GM18858 (cell line): ENCODE measurements around the gene SPATS2.

ENCODE experiments used
- ATAC-seq: cut with Tn5 transposase; IDR thresholded peaks from one replicate; pipeline ENCODE4 v1.9.1; 2021; ENCODE audit not compliant: unreplicated experiment

The SPATS2 gene

DNA sequence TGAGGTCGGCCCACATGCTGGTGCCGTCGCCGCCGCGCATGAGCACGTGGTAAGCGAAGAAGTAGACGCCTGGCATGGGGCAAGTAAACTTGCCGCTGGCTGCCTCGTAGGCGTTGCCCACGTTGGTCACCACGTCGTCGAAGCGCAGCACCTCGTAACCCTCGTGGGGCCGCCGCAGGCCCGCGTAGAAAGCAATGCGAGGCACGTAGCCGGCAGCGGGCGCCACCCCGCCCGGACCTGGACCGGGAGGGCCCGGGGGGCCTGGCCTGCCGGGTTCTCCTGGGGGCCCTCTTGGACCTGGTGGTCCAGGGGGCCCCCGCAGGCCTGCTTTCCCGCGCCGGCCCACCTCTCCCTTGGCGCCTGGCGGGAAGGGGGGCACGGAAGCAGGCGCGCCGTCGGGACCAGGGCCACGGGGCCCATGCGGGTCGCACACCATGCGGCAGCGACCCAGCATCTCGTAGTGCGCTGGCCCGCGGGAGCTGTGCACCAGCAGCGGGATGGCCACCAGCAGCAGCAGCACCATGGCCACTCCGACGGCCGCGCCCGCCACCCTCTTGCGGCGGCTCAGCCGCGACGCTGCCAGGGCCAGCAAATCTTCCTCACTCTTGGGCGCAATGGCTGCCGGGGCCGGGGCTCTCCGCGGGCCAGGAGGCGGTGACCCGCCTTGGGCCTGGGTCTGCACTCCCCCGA is 31.2 kb upstream of the SPATS2 start:
- ATAC-seq, result no peak

DNA sequence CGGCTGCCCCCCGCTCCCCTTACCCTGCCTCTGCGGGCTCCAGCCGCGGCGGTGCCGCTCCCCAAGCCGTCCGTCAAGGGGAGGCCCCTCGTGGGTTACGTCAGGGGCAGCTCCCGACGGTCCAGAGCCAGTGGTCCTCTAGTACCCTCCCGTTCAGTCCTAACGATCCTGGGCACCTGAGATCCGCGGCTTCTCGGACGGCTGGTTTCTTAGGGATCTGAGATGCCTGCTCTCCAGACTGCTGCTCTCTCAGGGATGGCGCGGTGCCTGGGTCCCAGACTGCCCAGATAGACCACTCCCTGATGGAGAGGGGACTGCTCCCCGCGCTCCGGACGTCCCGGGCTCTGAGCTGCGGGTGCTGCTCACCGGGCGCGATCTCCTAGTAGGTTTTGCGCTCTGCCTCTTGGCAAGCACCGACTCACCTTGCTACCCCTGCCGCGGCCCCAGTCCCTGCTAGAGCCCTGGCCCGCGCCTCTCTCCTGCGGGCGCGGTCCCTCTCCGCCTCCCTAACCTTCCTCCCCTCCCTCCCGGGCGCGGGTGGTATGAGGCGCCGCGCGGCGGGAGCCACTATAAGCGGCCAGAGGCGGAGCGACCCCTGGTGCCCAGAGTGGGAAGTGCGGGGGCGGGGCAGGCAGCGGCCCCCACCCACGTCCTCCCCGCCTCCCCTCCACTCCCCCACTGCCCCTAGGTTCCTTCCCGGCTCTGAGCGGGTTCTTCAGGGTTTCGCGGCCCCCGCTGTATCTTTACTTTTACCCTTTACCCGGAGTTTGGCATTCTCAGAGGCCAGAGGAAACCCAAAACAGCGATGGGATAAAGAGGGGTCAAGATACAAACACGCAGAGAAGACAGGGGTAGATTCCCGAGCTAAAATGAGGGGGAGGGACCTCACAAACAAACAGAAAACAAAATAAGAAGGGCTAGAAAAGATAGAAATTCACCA is 30.3 kb upstream of the SPATS2 start, which contains the start of gene C1QL4:
Gene C1QL4, minus strand, starts transcription at position 544 of the 940 bp plus-strand sequence. CDS start 711 bp downstream, outside the sequence.
- no peak for ATAC-seq

DNA sequence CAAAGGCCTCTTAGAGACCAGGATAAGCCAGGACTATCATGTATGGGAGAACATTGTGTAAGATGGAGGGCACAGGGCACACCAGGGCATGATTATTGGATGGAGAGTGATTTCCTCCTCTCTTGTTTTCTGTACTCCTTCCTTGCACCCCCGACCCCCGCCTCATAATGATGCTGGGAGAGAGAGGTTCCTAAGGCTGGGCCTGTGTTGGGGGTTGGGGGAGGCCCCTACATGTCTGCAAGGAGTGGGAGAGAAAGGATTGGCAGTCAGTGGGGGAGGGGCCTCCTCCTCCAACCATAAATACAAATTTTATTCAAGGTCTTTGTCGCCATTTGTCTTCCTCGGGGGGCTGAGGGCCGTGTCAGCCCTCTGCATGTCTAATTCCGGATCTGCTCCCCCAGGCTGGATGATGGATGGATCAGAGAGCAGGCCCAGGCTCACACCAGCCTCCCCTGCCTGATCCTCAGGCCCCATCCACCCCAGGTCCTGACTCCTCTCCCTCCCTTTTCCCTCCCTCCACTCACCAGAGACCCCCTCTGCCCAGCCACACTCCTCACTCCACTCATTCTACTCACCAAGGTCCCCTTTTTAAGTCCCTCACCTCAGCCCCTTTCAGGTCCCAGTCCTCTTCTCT is 28.3 kb upstream of the SPATS2 start:
- no peak for ATAC-seq

DNA sequence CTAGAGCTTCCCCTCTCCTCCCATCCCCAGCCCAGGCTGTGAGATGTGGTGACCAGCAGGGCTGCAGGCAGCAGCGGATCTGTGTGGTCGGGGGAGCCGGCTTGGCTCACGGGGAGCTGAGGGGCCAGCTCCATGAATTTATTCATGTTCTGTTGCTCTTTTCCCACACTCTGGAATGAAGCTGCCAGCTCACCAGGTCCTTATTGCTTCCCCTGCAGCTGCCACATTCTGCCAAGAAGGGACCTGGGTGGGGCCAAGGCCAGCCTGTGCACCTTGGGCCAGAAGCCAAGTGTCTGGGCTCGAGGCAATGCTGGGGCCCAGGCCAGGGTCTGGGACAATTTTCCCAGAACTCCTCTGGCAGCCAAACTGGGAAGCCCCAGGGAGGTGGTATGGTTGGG is 27.8 kb upstream of the SPATS2 start:
- no peak for ATAC-seq

DNA sequence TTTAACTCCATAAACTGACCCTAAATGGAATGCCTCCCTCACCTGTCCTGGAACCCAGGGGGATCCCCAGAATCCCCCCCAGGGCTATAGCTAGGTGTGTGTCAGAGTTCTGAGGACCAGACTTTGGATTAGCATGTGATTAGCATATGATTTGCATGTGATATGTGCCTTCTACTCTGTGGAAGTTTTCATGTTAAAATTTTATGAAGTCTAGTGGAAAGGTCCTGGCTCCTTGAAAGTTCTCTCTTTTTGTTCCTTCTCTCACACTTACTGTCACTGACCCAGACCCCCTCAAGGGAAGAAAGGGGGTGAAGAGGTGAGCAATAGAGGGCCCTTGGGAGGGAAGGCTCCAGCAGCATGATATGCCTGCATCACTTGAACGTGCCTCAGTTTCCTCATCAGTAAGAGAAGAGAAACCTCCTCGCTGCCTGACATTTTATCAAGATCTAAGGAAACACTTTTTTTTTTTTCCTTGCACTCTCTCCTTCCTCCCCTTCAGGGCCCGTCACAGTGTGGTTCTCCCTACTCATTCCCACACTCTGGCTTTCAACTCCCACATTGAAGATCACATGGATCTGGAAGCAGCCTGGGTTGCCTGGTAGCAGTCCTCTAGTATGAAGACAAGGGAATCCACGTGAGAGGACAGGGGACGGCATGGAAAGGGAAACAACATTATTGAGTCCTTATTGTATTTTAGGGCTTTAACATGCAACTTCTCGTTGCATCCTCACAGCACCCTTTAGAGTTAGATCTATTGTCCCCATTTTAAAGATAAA is 27.0 kb upstream of the SPATS2 start:
- no peak for ATAC-seq

DNA sequence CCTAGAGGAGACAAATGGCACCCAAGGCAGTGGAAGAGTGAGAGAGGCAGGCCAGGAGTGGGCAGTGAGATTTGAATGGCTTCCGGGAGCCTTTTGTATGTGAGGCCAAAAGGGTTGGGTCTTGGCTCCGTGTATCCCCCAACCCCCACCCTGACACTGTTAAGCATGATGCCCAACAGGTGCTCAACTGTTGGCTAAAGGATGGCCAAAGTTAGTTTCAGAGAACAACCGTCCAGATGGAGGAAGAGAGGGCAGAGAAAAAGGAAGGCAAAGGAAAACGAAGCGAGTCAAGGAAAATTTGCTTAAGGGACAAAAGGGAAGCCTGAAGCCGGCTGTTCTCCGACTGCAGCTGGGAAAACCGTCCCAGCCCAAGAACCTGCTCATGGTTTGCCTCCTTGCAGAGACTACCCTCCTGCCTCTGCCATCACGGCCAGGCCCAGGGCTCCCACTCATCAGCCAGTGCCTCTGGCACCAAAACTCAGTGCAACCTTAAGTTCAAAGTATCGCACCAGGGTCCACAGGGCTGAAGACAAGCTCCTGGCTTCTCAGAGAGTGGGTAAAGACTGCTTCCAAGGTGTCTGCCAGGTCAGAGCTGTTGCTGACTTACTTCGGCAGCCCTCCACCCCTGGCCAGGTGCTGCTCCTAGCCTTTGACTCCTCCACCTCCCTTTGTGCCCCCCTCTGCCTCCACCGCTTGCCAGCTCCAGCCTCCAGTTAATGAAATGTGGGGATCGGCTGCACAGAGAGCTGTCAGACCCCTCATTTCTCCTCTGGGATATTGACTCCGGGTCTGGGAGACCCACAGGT is 26.1 kb upstream of the SPATS2 start:
- no peak for ATAC-seq

DNA sequence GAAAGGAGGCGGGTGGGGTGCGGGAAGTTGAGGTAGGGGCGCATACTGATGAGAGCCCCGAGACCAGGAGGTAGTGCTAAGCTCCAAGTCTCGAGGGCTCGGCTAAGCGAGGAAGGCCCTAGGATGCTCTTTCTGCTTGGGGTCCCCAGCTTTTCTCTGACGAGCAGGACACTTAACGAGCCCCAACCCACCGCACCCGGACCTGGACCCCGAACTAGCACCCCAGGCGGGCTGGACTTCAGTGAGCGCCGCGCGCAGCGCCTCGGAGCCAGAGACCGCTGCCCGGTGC is 25.5 kb upstream of the SPATS2 start:
- no peak for ATAC-seq

DNA sequence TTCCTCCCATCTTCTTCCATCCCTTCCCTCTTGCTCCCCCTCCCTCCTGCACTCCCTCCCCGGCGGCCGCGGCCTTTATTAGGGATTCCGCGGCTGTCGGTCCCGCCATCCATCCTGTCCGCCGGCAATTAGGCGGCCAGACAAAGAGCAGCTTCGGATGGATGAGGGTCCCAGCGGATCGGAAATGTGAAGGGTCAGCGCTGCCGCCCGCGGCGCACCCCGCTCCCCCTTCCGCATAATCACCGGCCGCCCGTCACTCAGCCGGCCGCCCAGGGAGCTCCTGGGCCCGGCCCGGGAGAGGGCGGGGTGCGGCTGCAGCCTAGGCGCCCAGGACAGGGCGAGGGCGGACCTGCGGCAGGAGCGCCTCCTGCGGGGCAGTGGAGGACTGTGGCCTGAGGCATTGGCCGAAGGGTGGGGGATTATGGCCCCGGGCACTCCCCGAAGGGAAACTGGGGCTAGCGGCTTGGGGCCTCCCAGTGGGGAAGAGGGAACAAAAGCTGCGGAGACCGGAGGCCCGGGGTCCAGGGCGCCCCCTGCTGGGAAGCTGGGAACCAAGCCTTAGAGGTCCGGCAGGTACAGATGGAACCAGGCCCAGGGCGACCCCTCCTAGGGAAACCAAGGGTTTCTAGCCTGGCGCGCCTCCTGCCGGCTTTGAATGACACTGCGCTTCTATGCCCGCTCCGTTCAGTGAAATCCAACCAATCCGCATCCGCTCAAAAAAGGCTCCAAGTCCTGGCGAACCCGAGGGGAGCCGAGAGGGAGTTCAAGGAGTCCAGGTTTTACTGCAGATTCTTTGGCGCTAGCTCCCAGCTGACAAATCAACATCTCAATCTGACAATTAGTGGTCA is 25.0 kb upstream of the SPATS2 start:
- no peak for ATAC-seq

DNA sequence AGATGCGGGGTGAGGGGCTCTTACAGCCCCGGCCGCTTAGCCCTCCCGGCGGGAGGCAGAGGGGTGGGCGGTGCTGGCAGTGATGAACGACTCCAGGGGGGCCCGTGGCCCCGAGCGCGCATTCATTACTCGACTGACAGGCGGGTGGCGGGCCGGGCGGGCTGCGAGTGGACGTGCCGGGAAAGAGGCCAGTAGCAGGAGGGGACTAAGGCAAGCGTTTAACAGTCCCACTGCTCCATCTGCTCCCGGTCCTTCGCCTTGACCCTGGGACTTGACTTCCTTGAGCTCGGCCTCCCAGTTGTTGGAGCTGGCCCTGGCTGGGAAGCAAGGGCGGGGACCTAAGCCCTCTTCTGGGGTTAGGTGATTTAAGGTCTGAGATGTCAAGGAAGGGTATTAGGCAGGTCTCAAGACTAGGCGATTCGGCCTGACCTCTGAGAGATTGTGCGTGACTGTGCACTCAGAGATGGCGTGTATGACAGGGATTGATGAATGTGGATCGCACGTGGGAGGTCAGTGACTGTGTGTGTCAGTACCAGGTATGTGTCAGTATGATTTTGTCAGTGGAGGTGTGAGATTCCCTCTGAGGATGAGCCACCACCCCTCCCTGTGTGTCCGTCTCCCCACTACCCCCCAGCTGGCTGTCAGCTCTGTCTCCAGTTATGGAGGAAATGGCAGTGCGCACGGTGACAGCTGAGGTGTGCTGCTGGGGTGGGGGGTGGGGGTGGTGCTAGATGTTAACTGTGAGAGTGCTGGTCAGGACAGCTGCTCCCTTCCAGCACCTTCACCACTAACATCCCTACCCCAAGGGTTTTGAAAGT is 24.1 kb upstream of the SPATS2 start:
- no peak for ATAC-seq

DNA sequence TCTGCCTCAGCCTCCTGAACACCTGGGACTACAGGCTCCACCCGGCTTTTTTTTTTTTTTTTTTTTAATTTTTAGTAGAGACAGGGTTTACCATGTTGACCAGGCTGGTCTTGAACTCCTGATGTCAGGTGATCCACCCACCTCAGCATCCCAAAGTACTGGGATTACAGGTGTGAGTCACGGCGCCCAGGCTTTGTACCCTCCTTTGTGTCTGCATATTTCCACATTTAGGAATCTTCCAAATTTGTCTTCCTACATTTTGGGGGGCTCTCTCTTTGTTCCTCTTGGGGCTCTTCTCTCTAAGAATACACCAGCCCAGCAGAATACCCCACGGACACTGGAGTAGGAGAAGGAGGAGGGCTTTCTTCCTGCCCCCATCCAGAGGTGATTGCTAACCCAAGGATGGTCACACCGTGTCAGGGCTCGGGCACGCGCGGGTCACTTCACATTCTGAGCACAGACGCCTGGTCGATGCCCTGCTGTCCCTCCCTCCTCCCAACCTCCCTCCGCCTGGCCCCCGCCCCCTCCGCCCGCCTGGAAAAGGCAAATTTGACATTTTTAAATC is 22.7 kb upstream of the SPATS2 start:
- ATAC-seq, result no peak

DNA sequence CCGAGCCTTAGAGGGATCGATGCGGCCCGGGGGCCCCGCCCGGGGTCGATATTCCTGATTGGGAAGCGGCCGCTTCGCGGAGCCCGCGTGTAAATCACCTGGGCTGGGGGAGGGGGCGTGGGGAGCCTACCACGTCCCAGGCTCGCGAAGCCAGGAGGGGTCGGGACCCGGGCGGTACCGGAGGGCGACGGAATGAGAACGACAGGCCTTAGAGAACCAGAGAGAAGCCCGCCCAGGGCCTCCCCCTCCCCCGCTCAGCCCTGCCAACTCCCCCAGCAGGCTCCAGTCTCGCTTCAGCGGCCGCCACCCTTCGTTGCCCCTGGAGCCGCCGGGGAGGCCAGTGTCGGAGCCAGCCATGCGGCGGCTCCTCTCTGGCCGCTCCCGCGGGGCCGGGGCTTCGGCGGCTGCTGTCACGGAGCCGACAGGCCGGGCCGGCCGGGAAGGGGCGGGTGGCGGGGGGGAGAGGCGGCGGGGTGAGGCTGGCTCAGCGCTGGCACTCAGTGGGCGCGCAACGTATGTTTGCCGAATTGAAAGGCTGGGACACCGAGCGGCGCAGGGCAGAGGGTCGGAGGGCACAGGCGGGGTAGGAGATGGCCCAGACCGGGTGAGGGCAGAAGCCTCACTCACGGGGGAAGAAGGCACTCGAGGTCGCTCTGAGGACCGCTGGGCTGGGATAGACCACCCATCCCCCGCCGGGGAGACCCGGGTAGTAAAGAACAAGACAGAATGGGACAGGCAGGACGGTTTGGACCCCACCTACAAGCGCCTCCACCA is 22.0 kb upstream of the SPATS2 start:
- ATAC-seq, result no peak

DNA sequence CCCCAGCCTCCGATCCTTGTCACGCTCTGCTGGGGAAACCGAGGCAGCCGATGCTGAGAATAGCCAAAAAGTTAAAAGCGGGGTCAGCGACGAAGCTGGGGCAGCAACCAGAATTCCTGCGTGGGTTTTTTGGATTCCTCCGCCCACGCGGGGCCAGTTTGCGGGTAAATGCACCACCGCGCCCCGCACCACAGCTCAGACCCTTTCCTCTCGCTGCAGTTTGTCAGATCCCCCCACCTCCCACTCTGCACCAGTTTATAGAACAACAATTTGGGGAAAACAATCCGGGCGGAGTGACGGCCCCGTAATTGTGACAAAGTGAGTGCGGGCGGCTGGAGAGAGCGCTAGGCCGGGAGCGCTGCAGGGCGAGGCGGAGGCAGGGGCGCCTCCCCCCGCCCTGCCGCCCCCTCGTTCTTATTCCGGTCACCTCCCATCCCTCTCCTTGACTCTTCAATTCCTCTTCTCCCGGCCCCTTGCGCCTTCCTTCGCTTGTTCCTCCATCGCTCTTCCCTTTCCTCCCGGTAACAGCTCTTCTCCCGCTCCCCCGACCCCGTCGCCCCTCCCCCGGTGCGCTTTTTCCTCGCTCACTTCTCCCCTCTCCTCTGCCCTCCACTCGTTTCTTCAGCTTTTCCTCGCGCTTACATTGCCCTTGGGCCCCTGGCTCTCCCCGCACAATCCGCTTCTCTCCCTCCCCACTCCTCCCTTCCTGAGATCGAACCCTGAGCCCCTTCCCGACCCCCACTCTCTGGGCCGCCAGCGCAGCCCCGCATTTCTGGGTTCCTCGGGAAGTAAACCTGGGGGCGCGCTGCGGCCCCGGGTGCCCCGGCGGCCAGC is 21.2 kb upstream of the SPATS2 start:
- ATAC-seq, result no peak

DNA sequence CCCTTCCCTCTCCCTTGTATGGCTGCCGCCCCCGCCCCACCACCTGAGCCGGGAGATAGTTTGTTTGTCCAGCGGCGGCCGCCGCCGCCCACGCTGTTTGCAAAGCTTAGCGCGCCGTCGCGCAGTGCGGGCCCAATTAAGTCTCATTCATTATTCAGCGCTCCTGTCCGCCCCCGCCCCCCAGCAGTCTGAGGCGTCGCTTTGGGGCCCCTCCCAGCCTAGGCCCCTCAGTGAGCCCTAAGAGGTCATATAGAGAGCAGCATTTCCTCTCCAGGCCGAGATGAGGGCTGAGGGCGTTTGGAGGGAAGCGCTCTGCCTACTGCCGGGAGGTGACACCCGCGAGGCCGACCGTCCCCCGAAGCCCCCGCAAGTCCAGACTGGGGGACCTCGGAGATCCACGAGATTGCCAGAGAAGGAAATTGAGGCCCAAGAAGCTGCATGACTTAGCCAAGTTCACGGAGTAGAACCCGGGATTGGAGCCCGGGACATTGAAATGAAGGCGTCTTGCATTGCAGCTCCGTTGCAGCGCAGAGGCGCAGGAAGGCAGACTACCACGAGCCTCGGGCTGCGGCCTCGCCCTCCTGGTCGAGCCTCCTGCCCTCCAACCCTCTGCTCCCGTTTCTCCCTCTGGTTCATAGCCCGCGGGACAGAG is 20.5 kb upstream of the SPATS2 start, which contains the start of gene DNAJC22:
Gene DNAJC22, plus strand, starts transcription at position 230 of the 652 bp plus-strand sequence. CDS start 1,985 bp downstream, outside the sequence.
- ATAC-seq, result no peak

DNA sequence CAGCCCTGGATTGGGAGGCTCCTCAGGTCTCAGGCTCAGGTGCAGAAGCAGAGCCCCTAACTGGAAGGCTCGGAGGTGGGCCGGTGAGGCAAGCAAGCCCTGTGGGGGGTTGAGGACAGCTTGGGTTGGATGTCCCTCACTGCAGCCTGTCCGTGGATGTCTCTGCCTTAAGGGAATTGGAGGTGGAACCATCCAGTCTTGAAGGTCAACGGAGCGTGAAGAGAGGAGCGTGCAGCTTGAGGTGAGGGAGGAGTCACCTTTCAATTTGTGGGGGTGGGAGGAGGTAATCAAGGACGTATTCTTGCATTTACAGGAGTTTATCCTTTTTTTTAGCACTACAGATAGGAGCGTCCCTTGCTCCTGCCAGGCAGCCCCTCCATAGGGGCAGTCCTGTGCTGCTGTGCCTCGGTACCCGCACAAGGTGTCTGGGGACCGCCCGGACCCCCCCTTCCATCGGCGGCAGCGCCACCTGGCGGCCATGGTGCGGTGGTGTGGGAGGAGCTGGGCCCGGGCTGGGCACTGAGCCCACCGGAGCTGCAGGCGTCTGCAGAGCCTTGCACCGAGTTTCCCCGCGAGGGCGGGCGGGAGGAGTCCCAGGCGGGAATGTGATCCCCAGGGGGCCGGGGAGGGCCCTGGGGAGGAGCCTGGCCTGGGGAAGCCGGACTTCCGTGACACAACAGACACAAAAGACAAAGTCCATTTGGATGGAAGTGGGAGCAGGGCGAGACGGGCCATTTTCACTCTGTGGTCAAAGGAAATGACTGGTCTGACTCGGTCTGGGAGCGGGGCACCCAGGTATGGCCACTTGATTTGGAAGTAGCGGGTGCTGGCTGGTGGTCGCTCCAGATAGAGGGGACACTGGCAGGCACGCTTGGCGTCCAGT is 19.7 kb upstream of the SPATS2 start:
- ATAC-seq, result no peak

DNA sequence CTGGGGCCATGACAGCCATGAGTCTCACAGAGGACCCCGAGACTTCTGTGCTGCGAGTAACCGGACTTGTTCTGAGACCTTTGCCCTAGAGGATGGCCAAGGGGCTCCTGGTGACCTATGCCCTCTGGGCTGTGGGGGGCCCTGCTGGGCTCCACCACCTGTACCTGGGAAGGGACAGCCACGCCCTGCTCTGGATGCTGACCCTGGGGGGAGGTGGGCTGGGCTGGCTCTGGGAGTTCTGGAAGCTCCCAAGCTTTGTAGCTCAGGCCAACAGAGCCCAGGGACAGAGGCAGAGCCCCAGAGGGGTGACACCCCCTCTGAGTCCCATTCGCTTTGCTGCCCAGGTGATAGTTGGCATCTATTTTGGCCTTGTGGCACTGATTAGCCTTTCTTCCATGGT is 18.5 kb upstream of the SPATS2 start:
- ATAC-seq, result no peak
